Testis (tissue), 2 donors: ENCODE data around the gene CTXND1.

Experiments
- POLR2A ChIP-seq: fragments of 450-650 bp; IDR thresholded peaks from one replicate; pipeline ENCODE4 v1.6.1; 2017; ENCODE audit warnings: antibody characterized with exemption, mild to moderate bottlenecking, moderate library complexity
- TF ChIP-seq, protein P1 (sequence below), 3 experiments: fragments of 450-650 bp in 2 of 3; fragments of 200-600 bp in 1 of 3; sonication (generic) in 1 of 3; IDR thresholded peaks; one replicate each; pipeline ENCODE4 v1.5.1; 2016 to 2019; ENCODE audit warnings: antibody characterized with exemption in 3 of 3, mild to moderate bottlenecking in 2 of 3, moderate library complexity in 1 of 3

DNA sequence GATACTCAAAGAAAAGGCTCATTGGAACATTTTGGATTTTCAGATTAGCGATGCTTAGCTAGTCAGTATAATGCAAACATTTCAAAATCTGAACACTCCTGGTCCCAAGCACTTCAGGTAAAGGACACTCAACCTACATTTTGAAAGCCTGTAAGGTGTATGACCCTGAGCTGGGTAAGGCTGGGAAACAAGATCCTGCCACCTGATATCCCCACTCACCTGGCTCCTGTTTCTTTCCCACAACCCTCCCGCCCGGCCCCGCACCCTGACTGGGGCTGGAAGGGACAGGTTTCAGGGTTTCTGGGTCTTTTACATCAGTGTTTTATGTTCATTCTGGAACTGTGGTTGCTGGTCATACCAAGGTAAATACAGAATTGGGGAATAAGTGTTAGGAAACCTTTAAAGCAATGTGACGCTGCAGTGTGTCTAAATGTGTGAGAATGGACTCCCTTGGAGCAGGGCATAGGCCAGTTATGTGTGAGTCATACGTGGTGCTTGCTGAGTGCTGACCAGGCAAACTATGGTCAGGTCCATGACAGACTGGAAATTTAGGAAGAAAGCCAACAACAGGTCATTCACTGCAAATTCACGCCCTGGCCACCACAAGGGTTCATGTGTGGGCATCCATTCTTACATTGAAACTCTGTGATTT is 22.9 kb downstream of the CTXND1 start:
- TF ChIP-seq, protein P1, sequence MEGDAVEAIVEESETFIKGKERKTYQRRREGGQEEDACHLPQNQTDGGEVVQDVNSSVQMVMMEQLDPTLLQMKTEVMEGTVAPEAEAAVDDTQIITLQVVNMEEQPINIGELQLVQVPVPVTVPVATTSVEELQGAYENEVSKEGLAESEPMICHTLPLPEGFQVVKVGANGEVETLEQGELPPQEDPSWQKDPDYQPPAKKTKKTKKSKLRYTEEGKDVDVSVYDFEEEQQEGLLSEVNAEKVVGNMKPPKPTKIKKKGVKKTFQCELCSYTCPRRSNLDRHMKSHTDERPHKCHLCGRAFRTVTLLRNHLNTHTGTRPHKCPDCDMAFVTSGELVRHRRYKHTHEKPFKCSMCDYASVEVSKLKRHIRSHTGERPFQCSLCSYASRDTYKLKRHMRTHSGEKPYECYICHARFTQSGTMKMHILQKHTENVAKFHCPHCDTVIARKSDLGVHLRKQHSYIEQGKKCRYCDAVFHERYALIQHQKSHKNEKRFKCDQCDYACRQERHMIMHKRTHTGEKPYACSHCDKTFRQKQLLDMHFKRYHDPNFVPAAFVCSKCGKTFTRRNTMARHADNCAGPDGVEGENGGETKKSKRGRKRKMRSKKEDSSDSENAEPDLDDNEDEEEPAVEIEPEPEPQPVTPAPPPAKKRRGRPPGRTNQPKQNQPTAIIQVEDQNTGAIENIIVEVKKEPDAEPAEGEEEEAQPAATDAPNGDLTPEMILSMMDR (IDR thresholded peaks at IDR 0.05) = no peak
- no peak for TF ChIP-seq POLR2A
